Measurements from ENCODE around the gene HIVEP3. TPM values are rescaled to one million over a fixed set of nuclear protein-coding genes. Genes with fewer than 3 reads are reported as not detected.

Gene HIVEP3
- polyA plus RNA-seq, 1 of the 3 experiments (the other 2 are of a cell fraction) = 6.4 TPM

DNA sequence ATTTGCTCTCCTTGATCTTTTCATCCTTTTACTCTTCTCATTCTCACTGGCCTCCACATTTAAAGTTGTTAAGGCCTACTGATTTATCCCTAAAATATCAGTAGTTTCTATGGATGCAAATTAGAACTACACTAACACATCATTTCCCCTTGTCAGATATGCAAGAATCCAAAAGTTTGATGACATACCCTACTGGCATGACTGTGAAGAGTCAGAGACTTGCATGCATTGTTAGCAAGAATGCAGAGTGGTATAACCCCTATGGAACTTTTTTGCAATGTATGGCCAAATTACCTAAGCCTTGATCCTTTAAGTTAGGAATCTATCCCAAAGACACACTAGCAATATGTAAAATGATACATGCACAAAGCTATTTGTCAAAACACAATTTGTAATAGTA is 23.6 kb upstream of the HIVEP3 start:
- POLR2A ChIA-PET = no interaction called here
- CTCF ChIA-PET = no interaction called here

GRCh38 chr1:41941381-41941780 is 22.7 kb upstream of the HIVEP3 start:
- Histone ChIP-seq H3K79me2 (ENCODE audit: insufficient read depth) (no peaks in the 10 kb centered on the region), H3K27me3 (ENCODE audit: insufficient read depth) (no peaks in the 10 kb centered on the region), H3K4me2 (no peak overlapping the region), H3K36me3 (replicated peaks in 1 of 2; ENCODE audit: control insufficient read depth in 1 of 2, insufficient read depth in 2 of 2, low read length in 1 of 2) (peaks cover 0 to 5% of the 10 kb centered on the region in 2 experiments), H3F3A (replicated peaks; ENCODE audit: insufficient read depth) (no peaks in the 10 kb centered on the region), H3K9ac (no peak overlapping the region), H3K9me2 (no peaks in the 10 kb centered on the region), H3K4me1 (ENCODE audit: control insufficient read depth in 1 of 2, insufficient read depth in 2 of 2, low read depth in 1 of 2, low read length in 1 of 2) (no peaks in the 10 kb centered on the region), H2AFZ (ENCODE audit: low read depth) (no peak overlapping the region), H3K4me3 (ENCODE audit: low read depth in 2 of 2, low read length in 1 of 2) (no peak overlapping the region), H3K27ac (ENCODE audit: low read depth in 2 of 2, low read length in 1 of 2) (no peak overlapping the region), H3K9me3 (no peaks in the 10 kb centered on the region), H4K20me1 (ENCODE audit: insufficient read depth) (no peaks in the 10 kb centered on the region)
- ChIA-PET CTCF (no interaction called here), POLR2A (no interaction called here)
- DNase-seq = no peak
- WGBS (ENCODE audit: low lambda C conversion rate) = 84% methylated on average over 1 of the region's 1 CpG
- TF ChIP-seq JUND (IDR thresholded peaks at IDR 0.05) = no peak
- no peak for TF ChIP-seq RCOR1 (IDR thresholded peaks at IDR 0.05; ENCODE audit: low read length)

More for the DNA sequence above, 23.6 kb upstream of the HIVEP3 start:
- H2AFZ ChIP-seq (ENCODE audit: low read depth) = no peak overlapping the region
- no peak overlapping the region for H3K4me3 ChIP-seq (ENCODE audit: low read depth in 2 of 2, low read length in 1 of 2)
- no peaks in the 10 kb centered on the region for H3F3A ChIP-seq (replicated peaks; ENCODE audit: insufficient read depth)
- H3K27ac ChIP-seq (ENCODE audit: low read depth in 2 of 2, low read length in 1 of 2) = no peak overlapping the region
- H3K9me2 ChIP-seq = no peaks in the 10 kb centered on the region
- H3K79me2 ChIP-seq (ENCODE audit: insufficient read depth) = no peaks in the 10 kb centered on the region
- no peaks in the 10 kb centered on the region for H3K4me1 ChIP-seq (ENCODE audit: control insufficient read depth in 1 of 2, insufficient read depth in 2 of 2, low read depth in 1 of 2, low read length in 1 of 2)
- TF ChIP-seq USF1 (IDR thresholded peaks at IDR 0.05; ENCODE audit: borderline replicate concordance, low read depth) = no peak
- no peak for TF ChIP-seq FOSL2 (IDR thresholded peaks at IDR 0.05; ENCODE audit: borderline replicate concordance, low read depth)
- TF ChIP-seq CTCF (IDR thresholded peaks at IDR 0.05) = no peak
- TF ChIP-seq MAX (IDR thresholded peaks at IDR 0.05; ENCODE audit: low read depth) = no peak
- no peak for TF ChIP-seq EZH2phosphoT487 (IDR thresholded peaks at IDR 0.05; ENCODE audit: borderline replicate concordance, low read depth)
- no peak for TF ChIP-seq NFIC (IDR thresholded peaks at IDR 0.05; ENCODE audit: borderline replicate concordance)
- no peak for TF ChIP-seq YY1 (IDR thresholded peaks at IDR 0.05; ENCODE audit: low read depth)
- no peaks in the 10 kb centered on the region for H3K27me3 ChIP-seq (ENCODE audit: insufficient read depth)
- no peaks in the 10 kb centered on the region for H3K9me3 ChIP-seq
- H3K9ac ChIP-seq = no peak overlapping the region
- no peak for DNase-seq
- no peak overlapping the region for H3K4me2 ChIP-seq
- H3K36me3 ChIP-seq (replicated peaks in 1 of 2; ENCODE audit: control insufficient read depth in 1 of 2, insufficient read depth in 2 of 2, low read length in 1 of 2) = peaks cover 0 to 5% of the 10 kb centered on the region in 2 experiments
- no peaks in the 10 kb centered on the region for H4K20me1 ChIP-seq (ENCODE audit: insufficient read depth)

DNA sequence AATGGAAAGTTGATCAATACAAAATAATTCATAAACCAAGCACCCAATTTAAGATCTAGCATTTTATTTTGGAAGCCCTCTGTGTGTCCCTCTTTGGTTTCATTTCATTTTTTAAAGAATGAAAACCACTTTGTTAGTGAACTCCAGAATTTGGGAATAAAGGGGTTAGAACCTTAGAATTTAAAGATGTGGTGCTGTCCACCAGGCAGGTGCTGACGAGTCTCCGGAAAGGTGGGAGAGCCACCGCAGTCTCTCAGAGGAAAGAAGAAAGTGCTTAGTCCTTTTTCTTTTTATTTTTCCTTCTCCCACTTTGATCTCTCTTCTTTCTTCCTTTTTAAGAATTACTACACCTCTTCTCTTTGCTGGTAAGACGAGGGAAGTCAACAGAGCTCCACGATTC is 20.5 kb upstream of the HIVEP3 start:
- H3K36me3 ChIP-seq (replicated peaks in 1 of 2; ENCODE audit: control insufficient read depth in 1 of 2, insufficient read depth in 2 of 2, low read length in 1 of 2) = peaks cover 0 to 5% of the 10 kb centered on the region in 2 experiments
- no peak overlapping the region for H3K9ac ChIP-seq
- WGBS (ENCODE audit: low lambda C conversion rate) = 91% methylated on average over 5 of the region's 5 CpGs
- DNase-seq = no peak
- no peaks in the 10 kb centered on the region for H3K9me3 ChIP-seq
- no peak overlapping the region for H2AFZ ChIP-seq (ENCODE audit: low read depth)
- no peaks in the 10 kb centered on the region for H3F3A ChIP-seq (replicated peaks; ENCODE audit: insufficient read depth)
- no peak overlapping the region for H3K27ac ChIP-seq (ENCODE audit: low read depth in 2 of 2, low read length in 1 of 2)
- no peaks in the 10 kb centered on the region for H3K79me2 ChIP-seq (ENCODE audit: insufficient read depth)
- peaks cover 0 to 12% of the 10 kb centered on the region in 2 experiments; a peak in 1 of 4 replicates for H3K4me1 ChIP-seq (ENCODE audit: control insufficient read depth in 1 of 2, insufficient read depth in 2 of 2, low read depth in 1 of 2, low read length in 1 of 2)
- H3K27me3 ChIP-seq (ENCODE audit: insufficient read depth) = no peaks in the 10 kb centered on the region
- no peaks in the 10 kb centered on the region for H4K20me1 ChIP-seq (ENCODE audit: insufficient read depth)
- POLR2A ChIA-PET = no interaction called here
- no peak overlapping the region for H3K4me3 ChIP-seq (ENCODE audit: low read depth in 2 of 2, low read length in 1 of 2)
- H3K4me2 ChIP-seq = no peak overlapping the region
- no peaks in the 10 kb centered on the region for H3K9me2 ChIP-seq
- CTCF ChIA-PET = no interaction called here
- TF ChIP-seq CTCF (IDR thresholded peaks at IDR 0.05) (no peak), FOXJ3 (CRISPR knock-in tag; IDR thresholded peaks at IDR 0.05) (no peak), GABPA (IDR thresholded peaks at IDR 0.05; ENCODE audit: low read depth) (no peak), TAF1 (IDR thresholded peaks at IDR 0.05; ENCODE audit: borderline replicate concordance, low read depth, low read length) (no peak)
- TF ChIP-seq, protein P1, sequence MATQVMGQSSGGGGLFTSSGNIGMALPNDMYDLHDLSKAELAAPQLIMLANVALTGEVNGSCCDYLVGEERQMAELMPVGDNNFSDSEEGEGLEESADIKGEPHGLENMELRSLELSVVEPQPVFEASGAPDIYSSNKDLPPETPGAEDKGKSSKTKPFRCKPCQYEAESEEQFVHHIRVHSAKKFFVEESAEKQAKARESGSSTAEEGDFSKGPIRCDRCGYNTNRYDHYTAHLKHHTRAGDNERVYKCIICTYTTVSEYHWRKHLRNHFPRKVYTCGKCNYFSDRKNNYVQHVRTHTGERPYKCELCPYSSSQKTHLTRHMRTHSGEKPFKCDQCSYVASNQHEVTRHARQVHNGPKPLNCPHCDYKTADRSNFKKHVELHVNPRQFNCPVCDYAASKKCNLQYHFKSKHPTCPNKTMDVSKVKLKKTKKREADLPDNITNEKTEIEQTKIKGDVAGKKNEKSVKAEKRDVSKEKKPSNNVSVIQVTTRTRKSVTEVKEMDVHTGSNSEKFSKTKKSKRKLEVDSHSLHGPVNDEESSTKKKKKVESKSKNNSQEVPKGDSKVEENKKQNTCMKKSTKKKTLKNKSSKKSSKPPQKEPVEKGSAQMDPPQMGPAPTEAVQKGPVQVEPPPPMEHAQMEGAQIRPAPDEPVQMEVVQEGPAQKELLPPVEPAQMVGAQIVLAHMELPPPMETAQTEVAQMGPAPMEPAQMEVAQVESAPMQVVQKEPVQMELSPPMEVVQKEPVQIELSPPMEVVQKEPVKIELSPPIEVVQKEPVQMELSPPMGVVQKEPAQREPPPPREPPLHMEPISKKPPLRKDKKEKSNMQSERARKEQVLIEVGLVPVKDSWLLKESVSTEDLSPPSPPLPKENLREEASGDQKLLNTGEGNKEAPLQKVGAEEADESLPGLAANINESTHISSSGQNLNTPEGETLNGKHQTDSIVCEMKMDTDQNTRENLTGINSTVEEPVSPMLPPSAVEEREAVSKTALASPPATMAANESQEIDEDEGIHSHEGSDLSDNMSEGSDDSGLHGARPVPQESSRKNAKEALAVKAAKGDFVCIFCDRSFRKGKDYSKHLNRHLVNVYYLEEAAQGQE (IDR thresholded peaks at IDR 0.05; ENCODE audit: low read depth, low read length) = peak; percentile 95
